Fibroblast of villous mesenchyme (primary cell): ENCODE measurements around the gene POFUT2. TPM values are rescaled to one million over a fixed set of nuclear protein-coding genes. Genes with fewer than 3 reads are reported as not detected.
A peak's percentile ranks its signal among the peaks of the same experiment; 100 is the strongest.

Source experiments
- DNase-seq: peaks from one replicate; pipeline ENCODE4 v3.0.0-alpha.2; 2010; ENCODE audit warnings: low read depth
- H3K4me3 ChIP-seq: 2 replicates; pipeline ENCODE4 v1.5.1; 2011; ENCODE audit warnings: low read depth, mild to moderate bottlenecking, low read length
- CTCF ChIP-seq: IDR thresholded peaks from 2 replicates; pipeline ENCODE4 v1.5.1; 2012; ENCODE audit warnings: low read depth, mild to moderate bottlenecking, low read length; ENCODE audit not compliant: insufficient read depth
- total RNA-seq: library from RNA; depleted of rRNA; stranded (reverse); fragments of >200 nt; gene quantifications from 2 replicates; pipeline ENCODE4 v1.2.3, GENCODE V29; 2012

Gene POFUT2
- total RNA-seq, 1 donor = 60.0 TPM

- TF ChIP-seq CTCF = no peak
Observed at GRCh38 chr21:45243603-45244002, 44.1 kb downstream of the POFUT2 start.

GRCh38 chr21:45241357-45241756 lies 46.3 kb downstream of the POFUT2 start:
- TF ChIP-seq CTCF = no peak
- H3K4me3 ChIP-seq = no peak overlapping the region
- no peak for DNase-seq

More at GRCh38 chr21:45243603-45244002, 44.1 kb downstream of the POFUT2 start:
- no peak overlapping the region for H3K4me3 ChIP-seq
- DNase-seq = no peak

- DNase-seq = no peak
- TF ChIP-seq CTCF = no peak
- H3K4me3 ChIP-seq = no peak overlapping the region
Observed at GRCh38 chr21:45237401-45237800, 50.3 kb downstream of the POFUT2 start.

GRCh38 chr21:45236481-45236880 lies 51.2 kb downstream of the POFUT2 start:
- no peak for DNase-seq
- no peak overlapping the region for H3K4me3 ChIP-seq
- no peak for TF ChIP-seq CTCF

GRCh38 chr21:45235488-45235887 lies 52.2 kb downstream of the POFUT2 start:
- no peak for TF ChIP-seq CTCF
- H3K4me3 ChIP-seq = no peak overlapping the region
- no peak for DNase-seq

- DNase-seq = no peak
- no peak for TF ChIP-seq CTCF
- H3K4me3 ChIP-seq = peak overlapping the region; percentile 60
Observed at GRCh38 chr21:45234965-45235364, 52.7 kb downstream of the POFUT2 start.

- DNase-seq = no peak
- TF ChIP-seq CTCF = no peak
- peak overlapping the region; percentile 60 for H3K4me3 ChIP-seq
Observed at GRCh38 chr21:45234127-45234526, 53.6 kb downstream of the POFUT2 start.
